WI38 (cell line): ENCODE results near the gene MED25.

ENCODE experiments used
- H3K4me3 ChIP-seq: 2 replicates; pipeline ENCODE4 v1.5.1; 2011; ENCODE audit warnings: low read depth, mild to moderate bottlenecking, control low read depth, low read length
- TF ChIP-seq, protein P1 (sequence below): IDR thresholded peaks from 2 replicates; pipeline ENCODE4 v1.5.1; 2012; ENCODE audit warnings: low read depth, mild to moderate bottlenecking, control low read depth, low read length

The MED25 gene

DNA sequence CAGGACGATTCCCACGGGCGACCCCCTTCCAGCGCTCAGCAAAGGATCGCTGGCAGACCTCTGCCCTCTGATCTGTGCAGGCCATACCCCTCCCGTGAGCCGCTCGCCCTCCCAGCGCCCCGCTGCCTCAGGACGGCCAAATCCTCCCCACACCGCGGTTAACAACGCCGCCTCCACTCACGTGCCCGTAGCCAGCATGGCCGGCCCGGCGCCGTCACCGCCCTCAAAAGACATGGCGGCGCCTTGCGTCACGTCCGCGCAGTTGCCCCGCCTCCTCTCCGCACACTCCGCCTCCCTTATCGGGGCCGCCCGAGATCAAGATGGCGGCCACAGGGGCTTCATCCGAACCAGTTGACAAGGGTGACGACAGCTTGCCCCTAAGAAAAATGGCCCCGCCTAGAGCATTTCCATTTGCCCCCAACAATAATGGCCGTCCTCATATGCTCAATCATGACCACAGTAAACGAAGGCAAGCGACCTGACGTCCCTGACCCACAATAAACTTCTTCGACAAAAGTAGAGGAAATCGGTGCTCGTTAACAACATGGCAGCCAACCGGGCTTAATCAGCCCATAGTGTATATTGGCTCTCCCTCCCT, 58.4 kb downstream of the MED25 start:
- TF ChIP-seq, protein P1, sequence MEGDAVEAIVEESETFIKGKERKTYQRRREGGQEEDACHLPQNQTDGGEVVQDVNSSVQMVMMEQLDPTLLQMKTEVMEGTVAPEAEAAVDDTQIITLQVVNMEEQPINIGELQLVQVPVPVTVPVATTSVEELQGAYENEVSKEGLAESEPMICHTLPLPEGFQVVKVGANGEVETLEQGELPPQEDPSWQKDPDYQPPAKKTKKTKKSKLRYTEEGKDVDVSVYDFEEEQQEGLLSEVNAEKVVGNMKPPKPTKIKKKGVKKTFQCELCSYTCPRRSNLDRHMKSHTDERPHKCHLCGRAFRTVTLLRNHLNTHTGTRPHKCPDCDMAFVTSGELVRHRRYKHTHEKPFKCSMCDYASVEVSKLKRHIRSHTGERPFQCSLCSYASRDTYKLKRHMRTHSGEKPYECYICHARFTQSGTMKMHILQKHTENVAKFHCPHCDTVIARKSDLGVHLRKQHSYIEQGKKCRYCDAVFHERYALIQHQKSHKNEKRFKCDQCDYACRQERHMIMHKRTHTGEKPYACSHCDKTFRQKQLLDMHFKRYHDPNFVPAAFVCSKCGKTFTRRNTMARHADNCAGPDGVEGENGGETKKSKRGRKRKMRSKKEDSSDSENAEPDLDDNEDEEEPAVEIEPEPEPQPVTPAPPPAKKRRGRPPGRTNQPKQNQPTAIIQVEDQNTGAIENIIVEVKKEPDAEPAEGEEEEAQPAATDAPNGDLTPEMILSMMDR, result no peak
- peak overlapping the region; percentile 89 for H3K4me3 ChIP-seq

DNA sequence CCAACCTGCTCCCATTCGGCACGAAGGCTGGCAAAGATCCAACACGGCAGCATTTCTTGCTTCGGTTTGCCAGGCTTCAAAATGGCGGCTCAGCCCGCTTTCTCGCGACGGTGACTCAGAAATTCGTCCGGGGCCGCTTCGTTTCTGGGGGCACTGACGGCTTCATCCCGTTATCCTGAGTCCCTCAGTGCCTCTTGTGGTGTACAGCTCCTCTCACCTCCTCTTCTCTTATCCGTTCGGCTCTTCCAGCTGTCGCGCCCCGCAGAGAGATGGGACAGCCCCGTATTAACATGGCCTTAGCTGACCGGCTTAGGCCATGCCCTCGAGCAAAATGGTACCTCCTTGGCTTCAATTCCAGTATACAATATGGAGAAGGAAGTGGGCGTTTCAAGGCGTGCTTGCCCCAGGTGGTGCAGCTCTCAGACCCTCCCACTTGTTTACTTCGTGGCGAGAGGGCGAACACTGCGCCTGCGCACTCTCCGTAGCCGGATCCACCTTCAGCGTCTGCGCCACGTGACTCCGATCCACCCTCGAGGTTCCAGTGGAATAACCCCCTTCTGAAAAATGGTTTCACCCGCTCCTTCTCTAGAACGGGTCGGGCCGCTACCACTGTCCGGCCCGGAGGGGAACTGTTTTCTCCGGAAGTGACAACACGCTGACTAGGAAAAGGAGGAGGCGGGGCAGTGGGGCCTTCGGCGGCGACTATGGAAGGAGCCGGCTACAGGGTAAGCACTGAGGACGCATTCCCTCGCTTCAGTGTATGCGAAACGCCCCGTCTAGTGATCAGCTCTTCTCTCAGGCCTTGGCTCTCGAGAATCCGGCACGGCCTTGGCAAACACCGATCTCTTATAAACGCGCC, 59.2 kb downstream of the MED25 start, which contains the start of the genes AKT1S1 and TBC1D17:
AKT1S1 (minus strand) TSS at position 336 of the 859 bp plus-strand sequence. CDS start 4,060 bp downstream, outside the sequence.
TBC1D17 (plus strand) TSS at position 683 of the 859 bp plus-strand sequence; CDS start at position 705, 22 bp downstream.
- TF ChIP-seq, protein P1, result no peak

GRCh38 chr19:49877879-49878743, 60.0 kb downstream of the MED25 start:
- TF ChIP-seq, protein P1, result no peak
- peak overlapping the region; percentile 89 for H3K4me3 ChIP-seq

More for the DNA sequence above, 59.2 kb downstream of the MED25 start, which contains the start of the genes AKT1S1 and TBC1D17:
- H3K4me3 ChIP-seq, result peak within 1 kb of the TSS; percentile 89

GRCh38 chr19:49878744-49879070, 60.6 kb downstream of the MED25 start:
- TF ChIP-seq, protein P1, result no peak
- H3K4me3 ChIP-seq, result peak overlapping the region; percentile 89

DNA sequence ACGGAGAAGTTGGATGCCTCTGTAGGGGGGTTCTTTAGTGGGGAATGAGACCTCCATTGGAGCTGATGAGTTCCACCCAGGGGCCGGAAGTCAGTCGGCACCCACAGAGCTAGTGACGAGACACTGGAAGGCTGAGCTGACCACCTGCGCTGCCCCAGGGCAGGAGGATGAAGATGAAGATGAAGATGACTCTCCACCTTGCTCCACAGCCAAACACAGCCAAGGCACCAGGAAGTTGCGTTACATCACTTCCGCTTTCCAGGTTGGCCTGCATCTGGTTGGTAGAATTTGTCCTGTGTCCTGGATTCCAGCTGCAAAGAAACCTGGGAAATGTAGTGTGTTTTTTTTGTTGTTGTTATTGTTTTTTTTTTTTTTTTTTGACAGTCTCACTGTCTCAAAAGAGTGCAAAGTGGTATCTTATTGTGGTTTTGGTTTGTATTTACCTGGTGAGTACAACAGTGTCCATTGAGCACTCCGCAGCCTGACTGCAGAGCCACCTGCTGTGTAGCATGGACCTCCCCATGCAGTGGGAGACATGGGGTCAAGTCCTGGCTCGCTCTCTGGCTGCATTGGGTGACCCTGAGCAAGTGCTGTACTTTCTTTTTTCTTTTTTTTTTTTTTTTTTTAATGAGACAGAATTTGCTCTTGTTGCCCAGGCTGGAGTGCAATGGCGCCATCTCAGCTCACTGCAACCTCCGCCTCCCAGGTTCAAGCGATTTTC, 61.3 kb downstream of the MED25 start:
- TF ChIP-seq, protein P1, result no peak
- H3K4me3 ChIP-seq, result no peak overlapping the region

DNA sequence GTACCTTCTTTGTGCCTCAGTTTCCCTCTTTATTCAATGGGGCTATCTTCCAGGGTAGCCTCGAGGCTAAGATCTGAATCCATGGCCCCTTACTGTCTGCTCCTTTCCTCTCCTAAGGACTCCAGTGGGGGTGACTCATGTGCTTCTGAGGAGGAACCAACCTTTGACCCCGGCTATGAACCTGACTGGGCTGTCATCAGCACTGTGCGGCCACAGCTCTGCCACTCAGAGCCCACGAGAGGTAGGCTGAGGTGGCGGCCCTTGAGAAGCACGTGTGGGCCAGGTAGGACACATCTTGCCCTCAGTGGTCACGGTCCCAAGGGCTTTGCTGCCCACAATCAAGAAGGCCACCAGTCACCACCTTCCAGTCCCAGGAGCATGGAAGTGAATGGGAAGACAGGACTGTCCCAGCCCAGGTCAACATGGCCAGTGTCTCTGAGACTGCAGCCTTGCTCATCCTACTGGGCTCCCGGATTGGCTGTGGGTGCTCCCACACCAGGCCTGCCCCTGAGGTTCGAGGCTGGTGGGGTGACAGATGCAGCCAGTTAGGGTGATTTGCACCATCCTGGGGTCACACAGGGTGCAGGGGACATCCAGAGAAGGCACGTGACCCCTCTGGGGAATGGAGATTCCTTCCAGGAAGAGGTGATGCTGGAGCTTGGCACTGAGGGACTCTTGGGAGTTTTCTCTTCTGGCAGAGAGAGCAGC, 62.2 kb downstream of the MED25 start:
- TF ChIP-seq, protein P1, result no peak
- H3K4me3 ChIP-seq, result no peak overlapping the region
